Astrocyte (in vitro differentiated cells and primary cell): ENCODE measurements around the gene MYZAP.

Source experiments
- CTCF ChIP-seq: IDR thresholded peaks from 2 replicates; pipeline ENCODE4 v1.5.1; 2011; ENCODE audit warnings: low read depth, mild to moderate bottlenecking, inconsistent platforms, low read length, moderate library complexity; ENCODE audit not compliant: insufficient read depth
- EZH2 ChIP-seq: IDR thresholded peaks from 2 replicates; pipeline ENCODE4 v1.6.1; 2012; ENCODE audit warnings: mild to moderate bottlenecking, low read length, inconsistent platforms; ENCODE audit not compliant: insufficient read depth

GRCh38 chr15:57634290-57634689, 42.6 kb downstream of the MYZAP start:
- TF ChIP-seq CTCF (no peak), EZH2 (no peak)
